ENCODE data around the gene TEX12. TPM values are rescaled to one million over a fixed set of nuclear protein-coding genes. Genes with fewer than 3 reads are reported as not detected.
"Not testable (repeated sequence)": the region's sequence is repeated elsewhere in the genome, so short reads cannot be mapped to it uniquely, and the experiment has no call there.

TEX12 gene
- total RNA-seq, 1 experiment from 2014 or later: 0.48 TPM

GRCh38 chr11:112162200-112162599 is 5.0 kb upstream of the TEX12 start:
- in situ Hi-C loops (cut with HindIII; ENCODE audit: low pct_unique_long_range_greater_than_20kb, low sequenced_read_pairs): not testable (repeated sequence)

DNA sequence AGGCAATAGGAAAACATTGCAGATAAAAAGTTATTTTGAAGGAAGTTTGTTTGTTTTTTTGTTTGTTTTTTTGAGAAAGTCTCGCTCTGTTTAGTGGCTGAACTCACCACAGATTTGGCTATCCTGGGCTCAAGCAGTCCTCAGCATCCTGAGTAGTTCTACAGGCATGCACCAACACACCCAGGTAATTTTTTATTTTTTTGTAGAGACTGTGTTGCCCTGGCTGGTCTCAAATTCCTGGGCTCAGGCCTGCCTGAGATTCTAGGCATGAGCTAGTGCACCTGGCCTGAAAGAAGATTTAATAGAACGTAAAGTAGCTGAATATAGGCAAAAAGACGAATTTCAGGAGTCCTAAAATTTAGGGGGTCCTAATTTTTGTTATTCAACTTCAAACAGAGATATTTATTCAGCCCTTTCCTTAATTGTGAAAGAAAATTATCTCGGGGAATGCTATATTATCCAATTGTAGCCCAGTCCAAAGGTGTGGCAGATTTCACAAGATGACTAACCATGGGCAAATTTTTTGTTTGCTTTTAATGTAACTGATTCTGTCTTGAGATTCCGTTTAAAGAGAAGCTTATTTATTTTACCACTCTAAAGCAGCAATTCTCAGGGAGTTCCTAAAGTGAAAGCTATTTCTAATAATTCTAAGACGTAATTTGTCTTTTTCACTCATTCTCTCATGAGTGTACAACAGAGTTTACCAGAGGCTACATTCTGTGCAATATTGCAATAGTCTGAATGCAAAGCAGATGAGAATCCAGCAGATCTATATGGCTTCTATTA is 4.2 kb upstream of the TEX12 start:
- no peak for DNase-seq (ENCODE audit: low read depth, low spot score)
- in situ Hi-C loops (cut with HindIII; ENCODE audit: low pct_unique_long_range_greater_than_20kb, low sequenced_read_pairs): no loop called here

More at GRCh38 chr11:112162200-112162599, 5.0 kb upstream of the TEX12 start:
- not testable (repeated sequence) for DNase-seq (ENCODE audit: low read depth, low spot score)

DNA sequence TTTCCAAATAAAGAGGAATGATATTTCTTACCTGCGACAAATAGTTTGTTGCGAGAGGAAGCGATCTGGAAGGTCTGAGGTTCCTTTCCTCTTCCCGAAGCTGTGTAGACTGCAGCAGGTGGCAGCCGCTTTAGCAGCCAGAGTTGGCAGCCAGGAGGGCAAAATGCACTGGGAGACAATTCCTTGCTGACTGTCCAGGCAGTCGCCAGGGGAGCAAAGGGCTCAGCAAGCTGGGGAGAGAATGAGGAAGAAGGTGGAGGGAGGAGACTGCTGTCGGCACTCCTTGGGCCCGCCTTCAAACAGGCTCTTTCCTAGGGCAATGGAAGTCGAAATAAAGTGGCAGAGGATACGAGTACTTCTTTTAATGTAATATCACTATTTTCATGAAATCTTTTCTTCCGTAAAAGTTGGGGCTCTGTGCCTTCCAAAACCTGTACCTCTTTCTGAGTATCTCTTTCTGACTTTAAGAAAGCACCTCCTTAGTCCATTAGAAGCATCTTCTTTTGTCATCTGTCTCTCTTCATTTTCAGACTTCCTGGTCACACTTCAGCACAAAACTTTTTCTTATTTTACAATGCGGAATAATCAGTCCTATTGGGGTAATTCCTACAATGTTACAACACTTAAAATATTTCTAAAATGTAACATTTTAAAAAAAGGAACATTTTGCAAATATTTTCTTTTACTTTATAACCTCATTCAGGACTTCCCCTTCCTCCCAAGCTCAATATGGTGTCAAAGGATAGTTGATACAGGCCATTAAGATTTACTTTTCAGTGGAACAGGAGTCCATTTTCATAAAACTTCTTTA is 3.1 kb upstream of the TEX12 start, which contains the start of gene IL18:
Gene IL18, minus strand, starts transcription at position 220 of the 811 bp plus-strand sequence. CDS start 9,041 bp downstream, outside the sequence.
- DNase-seq (ENCODE audit: low read depth, low spot score): no peak
- in situ Hi-C loops (cut with HindIII; ENCODE audit: low pct_unique_long_range_greater_than_20kb, low sequenced_read_pairs): no loop called here

GRCh38 chr11:112165049-112165448 is 2.1 kb upstream of the TEX12 start:
- in situ Hi-C loops (cut with HindIII; ENCODE audit: low pct_unique_long_range_greater_than_20kb, low sequenced_read_pairs): no loop called here
- no peak for DNase-seq (ENCODE audit: low read depth, low spot score)

DNA sequence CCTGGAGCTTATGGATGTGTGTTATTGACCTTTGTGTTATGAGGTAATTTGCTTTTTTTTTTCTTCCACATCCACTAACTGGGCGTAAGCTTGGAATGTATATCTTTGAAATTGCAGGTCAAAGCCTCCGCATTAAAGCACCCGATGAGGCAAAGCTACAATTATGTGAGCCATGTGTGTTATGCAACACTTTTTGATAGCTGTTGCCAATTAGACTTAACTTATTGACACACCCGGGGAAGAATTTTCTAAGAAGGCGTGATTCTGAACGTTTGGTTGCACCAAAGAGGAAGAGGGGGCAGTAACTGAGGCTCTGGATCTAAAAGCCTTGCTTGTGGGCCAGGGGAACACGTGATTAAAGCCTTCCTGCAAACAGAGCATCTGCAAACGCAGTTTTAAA is 610 bp upstream of the TEX12 start:
- in situ Hi-C loops (cut with HindIII; ENCODE audit: low pct_unique_long_range_greater_than_20kb, low sequenced_read_pairs): no loop called here
- no peak for DNase-seq (ENCODE audit: low read depth, low spot score)

GRCh38 chr11:112172362-112172994 is 5.3 kb downstream of the TEX12 start:
- in situ Hi-C loops (cut with HindIII; ENCODE audit: low pct_unique_long_range_greater_than_20kb, low sequenced_read_pairs): no loop called here
- no peak for DNase-seq (ENCODE audit: low read depth, low spot score)

GRCh38 chr11:112173152-112173551 is 6.0 kb downstream of the TEX12 start:
- no peak for DNase-seq (ENCODE audit: low read depth, low spot score)
- in situ Hi-C loops (cut with HindIII; ENCODE audit: low pct_unique_long_range_greater_than_20kb, low sequenced_read_pairs): no loop called here

DNA sequence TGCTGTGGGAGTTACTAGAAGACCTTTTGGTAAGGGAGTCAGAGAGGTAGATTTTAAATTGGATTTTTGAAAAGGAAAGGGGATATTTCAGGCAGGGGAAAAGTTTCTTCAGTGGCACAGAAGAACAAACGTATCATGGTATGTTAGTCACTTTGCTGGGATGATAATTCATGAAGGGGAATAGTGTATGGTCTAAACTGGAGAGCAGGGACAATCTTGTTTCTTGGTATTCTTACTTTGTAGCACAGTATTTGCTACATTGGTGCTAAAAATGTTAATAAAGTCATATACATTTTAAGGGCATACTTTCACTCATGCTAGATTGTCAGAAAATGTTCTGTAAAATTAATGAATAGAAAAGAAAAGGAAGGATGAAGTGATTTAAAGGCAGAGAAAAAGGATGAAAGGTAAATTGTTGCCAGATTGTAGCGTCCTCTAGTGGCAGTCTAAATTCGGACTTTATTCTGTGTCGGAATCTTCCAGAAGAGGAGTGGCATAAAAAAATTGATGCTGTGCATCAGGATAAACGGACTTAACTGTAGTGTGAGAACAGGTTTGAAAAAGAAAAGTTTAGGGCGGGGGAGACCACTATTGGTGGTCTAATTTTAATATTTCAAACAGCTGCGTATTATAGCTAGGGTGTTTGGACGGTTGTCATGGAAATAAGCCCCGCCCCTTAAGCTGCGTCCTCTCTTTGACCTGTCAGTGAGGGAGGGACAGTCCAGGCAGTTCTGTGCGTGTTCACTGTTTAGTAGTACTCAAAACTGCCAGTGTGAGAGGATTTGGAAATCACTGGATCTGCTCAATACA is 7.8 kb downstream of the TEX12 start, which contains the start of gene BCO2:
Gene BCO2, plus strand, starts transcription at position 724 of the 810 bp plus-strand sequence. CDS start 90 bp downstream, outside the sequence.
- peak; percentile 66 for DNase-seq (ENCODE audit: low read depth, low spot score)
- in situ Hi-C loops (cut with HindIII; ENCODE audit: low pct_unique_long_range_greater_than_20kb, low sequenced_read_pairs): no loop called here

- in situ Hi-C loops (cut with HindIII; ENCODE audit: low pct_unique_long_range_greater_than_20kb, low sequenced_read_pairs): no loop called here
- DNase-seq (ENCODE audit: low read depth, low spot score): no peak
Observed at GRCh38 chr11:112175599-112175952, 8.4 kb downstream of the TEX12 start.

DNA sequence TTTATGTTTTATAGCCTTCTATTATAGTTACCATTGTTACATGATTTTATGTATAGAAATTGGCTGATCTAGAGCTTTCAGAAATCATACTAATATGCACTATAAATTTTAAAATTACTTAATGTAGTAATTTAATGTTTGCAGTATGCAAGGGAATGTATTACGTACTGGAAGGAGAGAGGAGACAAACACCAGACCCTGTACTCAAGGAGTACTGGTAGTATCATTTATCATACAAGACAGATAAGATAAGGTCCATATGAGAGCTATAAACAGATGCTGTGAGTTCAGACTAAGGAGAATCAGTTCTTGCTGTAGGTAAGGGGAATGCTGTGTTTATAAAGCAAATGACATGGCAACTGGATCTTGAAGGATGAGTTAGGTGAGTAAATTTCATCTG is 8.9 kb downstream of the TEX12 start:
- in situ Hi-C loops (cut with HindIII; ENCODE audit: low pct_unique_long_range_greater_than_20kb, low sequenced_read_pairs): no loop called here
- DNase-seq (ENCODE audit: low read depth, low spot score): no peak

DNA sequence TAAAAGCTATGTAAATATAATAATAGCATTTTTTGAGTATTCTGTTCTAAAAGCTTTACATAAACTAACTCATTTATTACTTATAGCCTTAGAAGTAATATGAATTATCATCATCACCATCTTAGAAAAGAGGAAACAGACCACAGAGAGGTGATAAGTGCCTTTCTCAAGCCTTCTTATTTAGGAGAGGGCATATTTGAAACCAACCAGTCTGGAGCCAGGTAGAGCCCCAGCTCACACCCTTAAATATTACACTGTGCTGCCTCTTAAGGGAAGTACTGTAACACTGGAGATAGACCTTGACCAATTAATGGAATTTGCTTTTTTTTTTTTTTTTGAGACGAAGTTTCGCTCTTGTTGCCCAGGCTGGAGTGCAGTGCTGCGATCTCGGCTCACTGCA is 10.4 kb downstream of the TEX12 start:
- no peak for DNase-seq (ENCODE audit: low read depth, low spot score)
- in situ Hi-C loops (cut with HindIII; ENCODE audit: low pct_unique_long_range_greater_than_20kb, low sequenced_read_pairs): no loop called here

GRCh38 chr11:112178428-112178827 is 11.3 kb downstream of the TEX12 start:
- in situ Hi-C loops (cut with HindIII; ENCODE audit: low pct_unique_long_range_greater_than_20kb, low sequenced_read_pairs): no loop called here
- no peak for DNase-seq (ENCODE audit: low read depth, low spot score)

DNA sequence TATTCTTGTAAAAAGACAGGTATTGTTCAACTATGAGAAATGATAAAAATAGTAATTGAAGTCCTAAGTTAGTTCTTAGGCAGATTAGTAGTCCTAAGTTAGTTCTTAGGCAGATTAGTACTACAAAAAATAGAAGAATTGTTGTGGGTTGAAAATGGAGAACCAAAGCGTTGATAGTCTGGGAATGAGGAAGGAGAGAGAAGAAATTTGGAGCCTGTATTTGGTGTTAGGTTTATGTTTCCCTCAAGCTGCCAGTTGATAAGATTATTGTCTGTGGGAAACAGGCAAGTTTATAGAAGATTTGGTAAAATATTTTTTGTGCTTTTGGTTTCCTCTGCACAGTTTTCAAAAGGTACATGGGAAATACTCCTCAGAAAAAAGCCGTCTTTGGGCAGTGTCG is 11.8 kb downstream of the TEX12 start:
- no peak for DNase-seq (ENCODE audit: low read depth, low spot score)
- in situ Hi-C loops (cut with HindIII; ENCODE audit: low pct_unique_long_range_greater_than_20kb, low sequenced_read_pairs): no loop called here

DNA sequence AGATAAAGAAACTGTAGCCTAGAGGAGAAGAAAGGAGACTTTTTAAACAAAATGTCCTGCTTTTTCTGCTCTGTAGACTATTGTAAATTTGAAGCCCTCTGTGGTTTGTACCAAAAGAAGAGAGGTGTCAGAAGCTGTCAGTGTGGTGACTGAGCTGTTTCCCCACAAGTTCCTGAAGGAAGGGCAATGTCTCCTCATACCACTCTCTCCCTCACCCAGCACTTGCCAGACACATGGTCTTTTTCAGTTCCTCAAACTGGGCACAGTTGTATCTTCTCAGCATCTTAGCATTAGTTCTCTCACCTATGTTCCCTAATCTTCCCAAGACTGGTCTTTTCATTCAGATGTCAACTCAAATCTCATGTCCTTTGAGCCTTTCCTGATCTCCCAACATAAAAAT is 12.4 kb downstream of the TEX12 start:
- no peak for DNase-seq (ENCODE audit: low read depth, low spot score)
- in situ Hi-C loops (cut with HindIII; ENCODE audit: low pct_unique_long_range_greater_than_20kb, low sequenced_read_pairs): no loop called here

- in situ Hi-C loops (cut with HindIII; ENCODE audit: low pct_unique_long_range_greater_than_20kb, low sequenced_read_pairs): no loop called here
Observed at GRCh38 chr11:112182867-112183266, 15.7 kb downstream of the TEX12 start.

DNA sequence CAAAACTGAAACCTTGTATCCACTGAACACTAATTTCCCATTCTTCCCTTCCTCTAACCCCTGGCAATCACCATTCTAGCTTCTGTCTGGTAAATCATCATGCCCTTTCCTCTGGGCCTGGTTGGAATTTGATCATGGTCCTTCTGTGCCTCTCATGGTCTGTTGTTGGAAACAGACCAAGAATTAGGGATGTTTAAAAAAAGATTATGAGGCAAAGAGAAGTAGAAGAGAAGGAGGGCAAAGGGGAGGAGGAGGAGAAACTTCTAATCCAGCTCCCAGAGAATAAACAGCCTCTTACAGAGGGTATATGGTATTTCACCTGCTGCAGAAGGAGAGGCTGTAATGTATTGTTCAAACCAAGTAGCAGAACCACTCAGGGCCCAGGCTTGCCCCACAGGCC is 18.7 kb downstream of the TEX12 start:
- no peak for DNase-seq (ENCODE audit: low read depth, low spot score)
- in situ Hi-C loops (cut with HindIII; ENCODE audit: low pct_unique_long_range_greater_than_20kb, low sequenced_read_pairs): no loop called here

More at GRCh38 chr11:112182867-112183266, 15.7 kb downstream of the TEX12 start:
- DNase-seq (ENCODE audit: low read depth, low spot score): no peak

DNA sequence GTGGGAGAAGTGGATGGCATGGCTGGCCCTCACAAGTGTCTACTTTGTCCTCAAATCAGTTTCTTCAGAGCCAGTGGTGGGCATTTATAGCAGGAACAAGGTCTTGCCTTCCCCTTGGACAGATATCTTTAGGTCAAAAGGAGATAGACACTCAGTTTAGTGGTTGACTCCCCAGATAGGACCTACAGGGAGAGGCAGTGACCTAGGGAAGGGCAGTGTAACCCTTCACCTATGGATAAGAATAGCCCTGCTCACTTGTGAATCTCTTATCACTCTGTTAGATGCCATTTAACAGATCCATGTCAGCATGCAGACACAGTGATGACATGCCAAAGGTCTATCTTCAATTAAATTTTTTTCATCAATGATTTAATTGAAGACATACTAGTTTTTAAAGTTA is 19.1 kb downstream of the TEX12 start:
- in situ Hi-C loops (cut with HindIII; ENCODE audit: low pct_unique_long_range_greater_than_20kb, low sequenced_read_pairs): no loop called here

More for the DNA sequence above, 19.1 kb downstream of the TEX12 start:
- DNase-seq (ENCODE audit: low read depth, low spot score): no peak

Measured in SK-MEL-5 (cell line).